ENCODE measurements around the gene ZNF888.
"Not testable (repeated sequence)": the region's sequence is repeated elsewhere in the genome, so short reads cannot be mapped to it uniquely, and the experiment has no call there.

The ZNF888 gene

DNA sequence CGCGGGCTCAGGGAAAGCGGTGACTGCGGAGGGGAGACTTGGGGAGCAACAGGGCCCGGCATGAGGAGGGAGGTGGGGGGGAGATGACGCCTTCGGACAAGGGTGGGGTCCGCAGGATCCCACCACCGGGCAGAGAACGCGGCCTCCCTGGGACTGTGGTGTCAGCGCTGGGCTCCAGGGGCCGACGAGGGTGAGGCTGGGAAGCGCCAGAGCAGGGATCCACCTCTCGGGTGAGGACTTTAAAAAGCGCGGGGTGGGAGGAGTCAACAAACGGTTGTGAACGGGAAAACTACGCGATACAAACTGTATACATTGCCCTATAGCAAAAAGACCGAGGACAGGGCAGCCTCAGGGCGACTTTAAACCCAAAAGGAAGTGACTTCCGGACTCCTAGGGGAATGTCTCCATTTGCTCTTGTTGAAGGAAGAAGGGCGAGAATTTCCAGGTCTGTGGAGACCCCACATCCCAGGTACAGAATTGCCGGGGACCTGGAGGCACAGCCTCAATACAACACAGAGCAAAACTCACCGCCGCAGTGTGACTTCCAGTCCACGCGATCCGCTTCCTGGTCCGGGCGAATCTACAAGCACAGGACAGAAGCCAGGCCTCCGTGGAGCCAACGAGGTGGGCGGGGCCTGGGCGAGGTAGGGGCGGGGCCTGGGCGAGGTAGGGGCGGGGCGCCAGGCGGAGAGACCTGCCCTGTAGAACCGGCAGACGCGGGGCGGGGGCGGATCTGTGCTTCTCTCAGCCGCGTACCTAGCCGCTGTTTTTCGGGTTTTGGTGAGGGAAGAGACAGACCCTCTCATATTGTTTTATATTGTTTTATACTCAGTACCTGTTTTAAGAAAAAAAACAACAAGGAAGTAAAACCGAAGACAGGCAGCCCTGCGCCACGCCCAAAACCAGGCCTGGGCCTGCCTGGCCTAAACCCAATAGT is at the start of gene ZNF888:
Gene ZNF888 (minus strand): TSS at position 588 of the 937 bp plus-strand sequence. CDS start 5,555 bp downstream, outside the sequence.
- DNase-seq = peak; percentile 40 to 77 (median 69)

DNA sequence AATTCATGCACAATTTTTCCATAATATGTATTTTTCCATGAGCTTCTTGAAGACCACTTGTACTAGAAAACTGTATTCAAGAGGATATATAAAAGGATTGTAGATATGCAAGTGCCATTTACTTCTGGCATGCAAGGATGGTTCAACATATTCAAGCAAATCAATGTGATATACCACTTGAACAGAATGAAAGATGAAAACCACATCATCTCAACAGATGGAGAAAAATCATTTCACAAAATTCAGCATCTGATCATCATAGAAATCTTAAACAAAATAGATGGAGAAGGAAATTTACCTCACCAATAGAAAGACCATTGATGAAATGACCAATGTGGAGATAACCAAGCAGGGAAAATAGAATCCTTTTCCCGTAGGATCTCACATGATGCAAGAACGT is 44.5 kb upstream of the ZNF888 start:
- DNase-seq = no peak

DNA sequence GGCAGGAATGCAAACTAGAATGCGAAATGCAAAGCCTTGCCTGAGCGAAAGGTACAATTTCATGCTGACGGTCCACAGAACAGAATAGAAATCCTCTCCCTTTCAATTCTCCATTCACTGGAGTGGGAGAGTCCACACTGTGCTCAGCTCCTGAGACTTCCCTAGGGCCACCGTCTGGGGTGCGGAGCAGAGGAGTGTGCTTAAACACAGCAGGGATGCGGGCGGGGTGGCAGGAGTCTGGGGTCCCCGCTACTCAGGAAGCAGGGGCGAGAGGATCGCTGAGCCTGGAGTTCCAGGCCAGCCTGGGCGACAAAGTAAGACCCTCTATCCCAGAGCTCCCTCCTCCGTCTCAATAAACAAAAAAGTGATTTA is 40.0 kb upstream of the ZNF888 start:
- no peak for DNase-seq

DNA sequence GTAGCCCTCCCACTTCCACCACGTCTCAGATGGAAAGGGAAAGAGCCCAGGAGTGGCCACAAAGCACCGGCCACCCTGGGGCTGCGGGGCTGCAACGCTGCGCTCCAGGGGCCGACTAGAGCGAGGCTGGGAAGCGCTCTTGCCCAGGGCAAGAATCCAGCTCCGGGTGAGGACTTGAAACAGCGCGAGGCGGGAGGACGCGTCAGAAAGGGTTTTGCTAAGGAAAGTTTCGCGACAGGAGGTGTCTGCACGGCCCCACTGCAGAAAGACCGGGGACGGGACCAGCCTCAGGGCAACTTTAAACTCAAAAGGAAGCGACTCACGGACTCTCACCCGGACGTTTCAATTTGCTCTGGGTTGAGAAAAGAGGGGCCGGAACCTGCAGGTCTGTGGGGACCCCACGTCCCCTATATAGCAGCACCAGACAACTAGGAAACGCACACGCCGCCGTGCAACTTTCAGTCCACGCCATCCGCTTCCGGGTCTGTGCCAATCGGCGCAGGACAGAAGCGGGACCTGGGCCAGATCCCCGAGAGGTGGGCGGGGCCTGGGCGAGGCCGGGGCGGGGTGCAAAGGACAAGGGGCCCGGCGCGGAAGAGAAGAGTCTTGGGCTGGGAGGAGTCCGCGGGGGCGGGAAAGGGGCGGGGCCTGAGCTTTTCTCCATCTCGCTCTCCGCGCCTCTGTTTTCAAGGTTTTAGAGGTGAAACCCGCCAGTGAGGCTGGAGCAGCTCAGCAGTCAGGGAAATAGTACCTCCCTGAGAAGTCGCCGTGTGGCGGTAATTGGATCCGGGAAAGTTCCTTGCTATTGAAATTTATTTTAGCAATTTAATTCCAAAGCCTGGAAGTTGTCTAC is 39.4 kb upstream of the ZNF888 start, which contains the start of gene ZNF816:
Gene ZNF816 (minus strand): TSS at position 488 of the 853 bp plus-strand sequence. CDS start 6,792 bp downstream, outside the sequence.
- peak; percentile 94 to 99 (median 96) for DNase-seq

DNA sequence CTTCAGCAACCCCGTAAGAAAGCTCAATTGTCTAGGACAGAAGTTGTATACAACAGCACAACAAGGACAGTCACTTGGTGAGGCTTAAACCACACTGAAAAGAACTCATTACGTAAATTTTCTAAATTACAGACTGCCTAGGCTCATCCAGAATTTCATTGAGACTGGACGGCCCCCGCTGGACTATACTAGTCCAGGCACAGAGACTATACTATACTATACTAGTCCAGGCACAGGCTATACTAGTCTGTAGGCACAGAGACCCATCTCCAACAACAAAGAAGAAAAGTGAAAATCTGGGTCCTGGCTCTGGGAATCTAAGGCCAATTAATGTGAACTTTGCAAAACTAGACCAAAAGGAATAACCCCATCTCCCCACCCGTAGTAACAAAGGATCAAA is 38.8 kb upstream of the ZNF888 start:
- no peak for DNase-seq

DNA sequence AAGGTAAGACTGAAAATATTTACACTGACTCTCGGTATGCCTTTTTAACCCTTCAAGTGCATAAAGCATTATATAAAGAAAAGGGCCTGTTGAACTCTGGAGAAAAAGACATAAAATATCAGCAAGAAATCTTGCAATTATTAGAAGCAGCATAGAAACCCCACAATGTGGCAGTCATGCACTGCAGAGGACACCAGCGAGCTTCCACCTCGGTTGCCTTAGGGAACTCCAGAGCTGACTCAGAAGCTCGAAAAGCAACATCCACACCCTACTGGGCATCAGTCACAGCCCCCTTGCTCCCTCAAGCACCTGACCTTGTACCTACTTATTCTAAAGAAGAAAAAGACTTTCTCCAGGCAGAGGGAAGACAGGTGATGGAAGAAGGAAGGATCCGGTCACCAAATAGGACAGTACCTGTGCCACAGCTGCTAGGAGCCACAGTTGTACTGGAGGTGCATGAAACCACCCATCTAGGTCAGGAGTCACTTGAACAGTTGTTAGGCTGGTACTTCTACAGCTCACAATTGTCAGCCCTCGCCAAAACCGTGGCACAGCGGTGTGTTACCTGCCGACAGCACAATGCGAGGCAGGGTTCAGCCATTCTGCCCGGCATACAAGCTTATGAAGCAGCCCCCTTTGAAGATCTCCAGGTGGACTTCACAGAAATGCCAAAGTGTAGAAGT is 36.5 kb upstream of the ZNF888 start:
- DNase-seq = no peak

DNA sequence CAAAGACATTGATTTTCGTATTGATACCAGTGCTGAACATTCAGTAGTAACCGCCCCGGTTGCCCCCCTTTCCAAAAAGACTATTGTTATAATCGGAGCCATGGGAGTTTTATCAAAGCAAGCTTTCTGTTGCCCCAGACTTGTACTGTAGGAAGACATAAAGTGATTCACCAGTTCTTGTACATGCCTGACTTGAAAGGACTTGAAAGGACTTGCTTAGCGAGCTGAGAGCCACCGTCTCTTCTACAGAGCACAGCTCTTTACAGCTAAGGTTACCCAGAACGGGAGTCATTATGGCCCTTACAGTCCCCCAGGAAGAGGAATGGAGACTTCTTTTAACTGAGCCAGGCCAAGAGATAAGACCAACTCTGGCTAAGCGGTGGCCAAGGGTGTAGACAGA is 34.4 kb upstream of the ZNF888 start:
- no peak for DNase-seq

DNA sequence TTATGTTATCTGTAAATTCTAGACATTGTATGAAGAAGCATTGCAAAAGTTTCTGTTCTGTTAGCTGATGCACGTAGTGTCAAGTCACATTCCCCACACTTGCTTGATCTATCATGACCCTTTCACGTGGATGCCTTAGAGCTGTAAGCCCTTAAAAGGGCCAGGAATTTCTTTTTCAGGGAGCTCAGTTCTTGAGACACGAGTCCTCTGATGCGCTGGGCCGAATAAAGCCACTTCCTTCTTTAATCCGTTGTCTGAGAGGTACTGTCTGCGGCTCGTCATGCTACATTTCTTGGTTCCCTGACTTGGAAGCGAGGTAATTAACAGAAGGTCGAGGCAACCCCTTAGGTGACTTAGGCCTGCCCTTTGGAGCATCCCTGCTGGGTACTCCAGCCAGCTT is 33.7 kb upstream of the ZNF888 start:
- DNase-seq = no peak

DNA sequence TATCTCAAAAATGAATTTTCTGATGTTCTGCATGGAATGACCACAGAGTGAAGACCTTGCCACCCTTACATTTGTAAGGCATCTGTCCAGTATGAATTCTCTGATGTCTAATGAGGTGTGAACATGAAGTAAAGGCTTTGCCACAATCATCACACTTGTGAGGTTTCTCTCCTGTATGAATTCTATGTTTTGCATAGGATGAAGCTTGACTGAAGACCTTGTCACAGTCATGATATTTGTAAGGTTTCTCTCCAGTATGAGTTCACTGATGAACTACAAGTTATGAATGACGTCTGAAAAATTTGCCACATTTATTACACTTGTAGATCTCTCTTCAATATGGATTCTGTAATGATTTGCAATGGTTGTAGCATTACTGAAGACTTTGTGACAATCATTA is 26.2 kb upstream of the ZNF888 start:
- DNase-seq = no peak

DNA sequence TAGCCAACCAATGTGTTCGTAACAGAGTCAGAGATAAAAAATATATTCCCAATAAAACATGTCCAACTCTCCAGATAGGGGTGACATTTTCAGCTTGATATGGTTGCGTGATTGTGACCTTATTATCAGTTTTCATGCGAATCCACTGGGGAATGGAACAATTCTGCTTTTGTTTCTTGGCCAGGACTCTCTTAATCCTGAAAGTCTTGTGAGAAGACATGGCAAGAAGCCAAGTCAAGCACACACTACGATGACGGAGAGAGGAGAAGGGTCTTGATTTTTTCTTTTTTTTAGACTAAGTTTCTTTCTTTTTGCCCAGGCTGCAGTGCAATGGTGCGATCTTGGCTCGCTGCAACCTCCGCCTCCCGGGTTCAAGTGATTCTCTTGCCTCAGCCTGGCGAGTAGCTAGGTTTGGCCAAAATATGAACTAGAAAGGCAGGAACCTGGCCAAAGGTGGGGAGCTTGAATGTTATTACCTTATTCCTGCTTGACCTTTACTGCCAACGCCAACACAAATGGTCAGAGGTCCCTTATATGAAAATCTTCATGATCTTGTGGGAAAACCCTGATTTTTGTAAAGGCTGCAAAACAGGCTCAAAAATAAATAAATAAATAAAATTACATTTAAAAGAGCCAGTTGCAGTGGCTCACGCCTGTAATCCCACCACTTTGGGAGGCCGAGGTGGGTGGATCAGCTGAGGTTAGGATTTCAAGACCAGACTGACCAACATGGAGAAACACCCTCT is 25.0 kb upstream of the ZNF888 start:
- no peak for DNase-seq

DNA sequence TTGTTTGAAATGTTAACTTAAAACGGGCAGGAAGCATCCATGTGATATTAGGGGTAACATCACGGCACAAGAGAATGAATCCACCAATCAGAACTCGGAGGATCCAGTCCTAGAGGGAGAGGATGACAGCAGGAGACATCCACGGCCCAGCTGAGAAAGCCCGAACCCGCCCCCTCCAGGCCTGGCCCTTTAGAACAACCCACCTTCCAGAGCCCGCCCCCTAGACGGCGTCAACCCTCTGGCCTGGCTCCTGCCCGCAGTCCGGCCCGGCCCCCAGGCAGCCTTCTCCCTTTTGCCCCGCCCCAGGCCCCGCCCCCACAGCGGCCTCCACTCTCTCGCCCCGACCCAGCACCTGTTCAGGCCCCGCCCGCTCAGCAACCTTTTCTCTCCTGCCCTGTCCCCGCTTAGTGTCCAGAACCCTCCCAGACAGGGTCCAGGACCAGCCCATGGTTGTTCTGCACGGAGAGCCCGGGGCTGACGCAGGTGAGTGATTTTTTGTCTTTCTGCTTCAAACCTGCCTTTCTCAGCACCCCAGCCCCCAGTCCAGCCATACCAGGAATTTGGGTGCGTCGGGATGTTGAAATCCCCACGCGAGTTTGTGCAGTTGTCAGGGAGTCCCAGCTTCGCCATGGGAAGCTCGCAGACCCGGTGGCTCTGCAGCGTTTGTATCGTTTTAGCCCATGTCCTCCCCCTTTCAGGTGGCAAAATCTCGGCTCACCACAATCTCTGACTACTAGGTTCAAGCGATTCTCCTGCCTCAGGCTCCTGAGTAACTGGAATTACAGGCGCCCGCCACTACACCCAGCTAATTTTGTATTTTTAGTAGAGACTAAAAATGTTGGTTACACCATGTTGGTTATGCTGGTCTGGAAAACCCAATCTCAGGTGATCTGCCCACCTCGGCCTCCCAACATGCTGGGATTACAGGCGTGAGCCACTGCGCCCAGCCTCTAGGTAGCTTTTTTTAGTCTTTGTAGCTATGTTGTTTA is 23.4 kb upstream of the ZNF888 start:
- no peak for DNase-seq

DNA sequence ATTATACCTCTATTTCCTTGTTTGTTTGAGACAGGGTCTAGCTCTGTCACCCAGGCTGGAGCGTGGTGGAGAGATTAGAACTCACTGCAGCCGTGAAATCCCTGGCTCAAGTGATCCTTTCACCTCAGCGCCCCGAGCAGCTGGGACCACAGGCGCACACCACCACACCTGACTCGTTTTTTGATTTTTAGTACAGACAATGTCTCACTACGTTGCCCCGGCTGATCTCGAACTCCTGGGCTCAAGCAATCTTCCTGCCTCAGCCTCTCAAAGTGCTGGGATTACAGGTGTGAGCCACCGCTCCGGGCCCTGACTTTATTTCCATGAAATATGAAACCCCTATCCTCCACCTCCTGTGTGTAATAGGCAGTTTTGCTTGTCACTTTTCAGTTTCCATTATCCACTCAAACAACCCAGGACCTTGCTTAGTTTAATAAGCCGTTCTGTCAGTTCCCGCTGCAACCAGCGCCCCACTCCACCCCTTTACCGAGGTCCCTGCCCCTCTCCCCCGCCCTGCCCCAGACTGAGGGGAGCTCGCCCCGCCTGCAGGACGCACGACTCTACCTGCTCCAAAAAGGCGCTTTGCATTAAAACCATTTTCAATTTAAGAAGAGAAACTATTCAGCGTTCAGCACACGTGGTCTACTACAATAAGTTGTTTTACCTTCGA is 22.6 kb upstream of the ZNF888 start:
- DNase-seq = no peak

DNA sequence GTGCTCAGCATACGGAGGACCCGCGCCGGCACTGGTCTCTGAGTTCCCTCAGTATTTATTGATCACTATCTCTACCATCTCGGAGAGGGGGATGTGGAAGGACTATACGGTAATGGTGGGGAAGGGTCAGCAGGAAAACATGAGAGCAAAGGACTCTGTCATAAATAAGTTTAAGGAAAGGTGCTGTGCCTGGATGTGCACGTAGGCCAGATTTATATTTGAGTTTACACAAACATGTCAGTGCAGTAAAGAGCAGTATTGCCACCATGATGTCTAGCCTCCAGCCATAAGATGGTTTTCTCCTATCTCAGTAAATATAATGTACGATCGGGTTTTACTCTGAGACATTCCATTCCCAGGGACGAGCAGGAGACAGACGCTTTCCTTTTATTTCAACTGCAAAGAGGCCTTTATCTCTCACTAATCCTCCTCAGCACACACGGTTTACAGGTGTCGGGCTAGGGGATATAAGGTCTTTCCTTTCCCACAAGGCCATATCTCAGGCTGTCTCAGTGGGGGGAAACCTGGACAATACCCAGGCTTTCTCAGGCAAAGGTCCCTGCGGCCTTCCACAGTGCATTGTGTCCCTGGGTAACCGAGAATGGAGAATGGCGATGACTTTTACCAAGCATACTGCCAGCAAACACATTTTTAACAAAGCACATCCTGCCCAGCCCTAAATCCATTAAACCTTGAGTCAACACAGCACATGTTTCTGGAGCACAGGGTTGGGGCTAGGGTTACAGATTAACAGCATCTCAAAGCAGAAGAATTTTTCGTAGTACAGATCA is 21.7 kb upstream of the ZNF888 start:
- not testable (repeated sequence) for DNase-seq

DNA sequence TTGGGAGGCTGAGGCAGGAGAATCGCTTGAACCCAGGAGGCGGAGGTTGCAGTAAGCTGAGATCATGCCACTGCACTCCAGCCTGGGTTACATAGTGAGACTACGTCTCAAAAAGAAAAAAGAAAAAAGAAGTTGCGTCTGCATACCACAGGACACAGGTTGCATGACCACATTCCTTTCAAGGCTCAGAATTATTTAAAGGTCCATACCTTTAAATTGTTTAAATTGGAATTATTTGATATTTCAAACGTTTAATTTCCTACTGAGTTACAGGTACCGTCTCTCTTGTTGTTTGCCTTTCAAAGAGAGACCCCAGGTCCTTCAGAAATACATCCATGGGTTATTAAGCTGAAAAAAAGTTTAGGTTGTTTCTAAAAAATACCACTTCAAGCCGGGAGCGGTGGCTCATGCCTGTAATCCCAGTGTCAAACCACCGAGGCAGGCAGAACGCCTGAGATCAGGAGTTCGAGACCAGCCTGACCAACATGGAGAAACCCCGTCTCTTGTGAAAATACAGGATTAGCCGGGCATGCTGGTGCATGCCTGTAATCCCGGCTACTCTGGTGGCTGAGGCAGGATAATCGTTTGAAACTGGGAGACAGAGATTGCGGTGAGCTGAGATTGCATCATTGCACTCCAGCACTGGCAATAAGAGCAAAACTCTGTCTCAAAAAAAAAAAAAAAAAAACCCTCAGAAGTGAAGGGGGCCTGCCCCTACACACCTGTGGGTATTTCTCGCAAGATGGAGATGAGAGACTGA is 20.8 kb upstream of the ZNF888 start:
- no peak for DNase-seq

DNA sequence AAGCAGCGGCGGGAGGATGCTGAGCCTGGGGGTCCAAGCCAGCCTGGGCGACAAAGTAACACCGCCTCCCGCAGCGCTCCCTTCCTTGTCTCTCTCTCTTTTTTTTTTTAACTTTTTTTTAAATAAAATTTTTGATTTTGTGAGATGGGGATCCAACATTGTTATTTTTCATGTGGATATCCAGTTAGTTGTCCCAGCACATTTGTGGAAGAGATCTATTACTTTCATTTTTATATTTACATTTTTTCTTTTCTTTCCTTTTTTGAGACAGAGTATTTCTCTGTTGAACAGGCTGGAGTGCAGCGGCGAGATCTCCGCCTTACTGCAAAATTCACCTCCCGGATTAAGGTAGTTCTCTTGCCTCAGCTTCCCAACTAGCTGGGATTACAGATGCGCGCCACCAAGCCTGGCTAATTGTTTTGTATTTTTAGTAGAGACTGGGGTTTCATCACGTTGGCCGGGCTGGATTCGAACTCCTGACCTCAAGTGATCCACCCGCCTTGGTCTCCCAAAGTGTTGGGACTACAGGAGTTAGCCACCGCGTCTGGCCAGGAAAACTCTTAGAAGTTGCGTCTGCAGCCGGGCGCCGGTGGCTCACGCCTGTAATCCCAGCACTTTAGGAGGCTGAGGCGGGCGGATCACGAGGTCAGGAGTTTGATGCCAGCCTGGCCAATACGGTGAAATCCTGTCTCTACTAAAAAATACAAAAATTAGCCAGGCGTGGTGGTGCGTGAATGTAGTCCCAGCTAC is 20.1 kb upstream of the ZNF888 start:
- no peak for DNase-seq

DNA sequence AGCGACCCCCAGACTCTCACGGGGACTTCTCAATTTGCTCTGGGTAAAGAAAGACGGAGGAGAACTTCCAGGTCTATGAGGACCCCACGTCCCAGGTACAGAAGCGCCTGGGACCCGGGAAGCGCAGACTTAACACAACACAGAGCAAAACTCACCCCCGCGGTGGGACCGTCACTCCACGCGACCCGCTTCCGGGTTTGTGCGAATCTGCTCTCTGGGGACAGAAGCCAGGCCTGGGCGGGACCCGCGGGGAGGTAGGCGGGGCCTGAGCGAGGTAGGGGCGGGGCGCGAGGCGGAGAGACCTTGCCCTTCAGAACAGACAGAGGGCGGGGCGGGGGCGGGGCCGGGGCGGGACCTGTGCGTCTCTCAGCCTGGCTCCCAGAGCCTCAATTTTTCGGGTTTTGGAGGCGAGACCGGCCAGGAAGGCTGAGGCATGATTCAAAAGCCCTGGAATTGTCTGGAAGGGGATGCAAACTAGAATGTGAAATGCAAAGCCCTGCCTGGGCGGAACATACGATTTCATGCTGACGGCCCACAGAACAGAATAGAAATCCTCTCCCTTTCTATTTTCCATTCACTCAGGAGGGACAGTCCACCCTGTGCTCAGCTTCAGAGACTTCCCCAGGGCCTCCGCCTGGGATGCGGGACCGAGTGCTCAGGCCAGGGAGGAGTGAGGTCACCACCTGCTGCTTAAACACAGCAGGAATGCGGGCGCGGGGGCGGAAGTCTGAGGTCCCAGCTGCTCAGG is 19.3 kb upstream of the ZNF888 start:
- peak; percentile 70 to 93 (median 87) for DNase-seq

DNA sequence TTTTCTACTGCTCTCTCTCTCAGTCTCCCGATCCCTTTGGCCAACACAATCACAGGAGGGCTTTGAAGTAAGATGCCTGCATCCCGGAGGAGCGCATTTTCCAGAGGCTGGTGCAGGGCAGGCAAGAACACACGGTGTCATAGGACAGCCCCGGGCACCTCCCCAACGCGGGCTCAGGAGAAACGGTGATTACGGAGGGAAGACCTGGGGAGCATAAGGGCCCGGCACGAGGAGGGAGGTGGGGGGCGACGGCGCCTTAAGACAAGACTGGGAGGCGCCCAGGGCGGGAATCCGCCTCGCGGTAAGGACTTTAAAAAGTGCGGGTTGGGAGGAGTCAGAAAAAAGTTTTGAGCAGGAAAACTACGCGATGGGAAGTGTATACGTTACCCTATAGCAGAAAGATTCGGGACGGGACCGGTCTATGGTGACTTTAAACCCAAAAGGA is 18.7 kb upstream of the ZNF888 start:
- DNase-seq = no peak
